IPS-18c (cell line): ENCODE results near the gene DNAJC21.
"Not testable (repeated sequence)": the region's sequence is repeated elsewhere in the genome, so short reads cannot be mapped to it uniquely, and the experiment has no call there.

Source experiments
- H3K4me3 ChIP-seq: 2 replicates; pipeline ENCODE4 v1.7.0; 2013; ENCODE audit warnings: low read depth, mild to moderate bottlenecking, low read length, moderate library complexity; ENCODE audit not compliant: insufficient read depth
- H3K9me3 ChIP-seq: one replicate; pipeline ENCODE4 v1.6.1; 2013; ENCODE audit warnings: mild to moderate bottlenecking, low read length, moderate library complexity; ENCODE audit not compliant: control insufficient read depth, insufficient read depth

DNAJC21 gene

GRCh38 chr5:34957857-34958690 lies 28.7 kb downstream of the DNAJC21 start:
- H3K9me3 ChIP-seq: no peaks in the 10 kb centered on the region
- H3K4me3 ChIP-seq: no peak overlapping the region

GRCh38 chr5:34959323-34959722 lies 30.0 kb downstream of the DNAJC21 start:
- H3K4me3 ChIP-seq: no peak overlapping the region
- no peaks in the 10 kb centered on the region for H3K9me3 ChIP-seq

- no peak overlapping the region for H3K4me3 ChIP-seq
- no peaks in the 10 kb centered on the region for H3K9me3 ChIP-seq
These were observed 38.2 kb downstream of the DNAJC21 start for GRCh38 chr5:34967540-34967939.

GRCh38 chr5:34968258-34968657 lies 38.9 kb downstream of the DNAJC21 start:
- no peak overlapping the region for H3K4me3 ChIP-seq
- H3K9me3 ChIP-seq: no peaks in the 10 kb centered on the region

GRCh38 chr5:34970552-34970951 lies 41.2 kb downstream of the DNAJC21 start:
- Histone ChIP-seq H3K9me3 (no peaks in the 10 kb centered on the region), H3K4me3 (no peak overlapping the region)

- not testable (repeated sequence) for H3K9me3 ChIP-seq, H3K4me3 ChIP-seq
These were observed 42.3 kb downstream of the DNAJC21 start for GRCh38 chr5:34971655-34972054.

GRCh38 chr5:34976347-34976746 lies 47.0 kb downstream of the DNAJC21 start:
- H3K9me3 ChIP-seq: no peaks in the 10 kb centered on the region
- no peak overlapping the region for H3K4me3 ChIP-seq

- H3K9me3 ChIP-seq: no peaks in the 10 kb centered on the region
- H3K4me3 ChIP-seq: no peak overlapping the region
These were observed 48.7 kb downstream of the DNAJC21 start for GRCh38 chr5:34977934-34978613.

GRCh38 chr5:34978681-34979080 lies 49.3 kb downstream of the DNAJC21 start:
- no peaks in the 10 kb centered on the region for H3K9me3 ChIP-seq
- no peak overlapping the region for H3K4me3 ChIP-seq

- H3K9me3 ChIP-seq: no peaks in the 10 kb centered on the region
- H3K4me3 ChIP-seq: no peak overlapping the region
These were observed 53.5 kb downstream of the DNAJC21 start for GRCh38 chr5:34982823-34983222.

GRCh38 chr5:34986965-34987364 lies 57.6 kb downstream of the DNAJC21 start:
- Histone ChIP-seq H3K4me3 (no peak overlapping the region), H3K9me3 (no peaks in the 10 kb centered on the region)

- H3K4me3 ChIP-seq: no peak overlapping the region
- H3K9me3 ChIP-seq: no peaks in the 10 kb centered on the region
These were observed 62.3 kb downstream of the DNAJC21 start for GRCh38 chr5:34991486-34992238.

- Histone ChIP-seq H3K9me3 (no peaks in the 10 kb centered on the region), H3K4me3 (no peak overlapping the region)
These were observed 64.6 kb downstream of the DNAJC21 start for GRCh38 chr5:34993951-34994350.

GRCh38 chr5:34996261-34996660 lies 66.9 kb downstream of the DNAJC21 start:
- H3K4me3 ChIP-seq: no peak overlapping the region
- H3K9me3 ChIP-seq: no peaks in the 10 kb centered on the region

GRCh38 chr5:34998058-34998789 lies 68.9 kb downstream of the DNAJC21 start:
- Histone ChIP-seq H3K9me3 (no peaks in the 10 kb centered on the region), H3K4me3 (no peak overlapping the region)

- H3K4me3 ChIP-seq: no peak overlapping the region
- H3K9me3 ChIP-seq: no peaks in the 10 kb centered on the region
These were observed 72.5 kb downstream of the DNAJC21 start for GRCh38 chr5:35001842-35002241.

GRCh38 chr5:35002459-35002858 lies 73.1 kb downstream of the DNAJC21 start:
- Histone ChIP-seq H3K9me3 (peaks cover 3% of the 10 kb centered on the region), H3K4me3 (no peak overlapping the region)
